Astrocyte of the spinal cord (primary cell): ENCODE data around the gene PCLO.
A peak's percentile ranks its signal among the peaks of the same experiment; 100 is the strongest.

Experiments used
- DNase-seq: peaks from one replicate; pipeline ENCODE4 v3.0.0; 2011; ENCODE audit warnings: low read depth, low spot score
- H3K4me3 ChIP-seq: 2 replicates; pipeline ENCODE4 v1.5.1; 2011; ENCODE audit warnings: low read depth, mild to moderate bottlenecking, low read length, moderate library complexity
- CTCF ChIP-seq: IDR thresholded peaks from 2 replicates; pipeline ENCODE4 v1.5.1; 2012; ENCODE audit warnings: low read depth, mild to moderate bottlenecking, low read length, inconsistent platforms
- in situ Hi-C: cut with HindIII; loops from 2 replicates; pipeline ENCODE4 v1.10.0; 2017; ENCODE audit warnings: low sequenced_read_pairs

The PCLO gene

GRCh38 chr7:82742163-82742562, 420.5 kb downstream of the PCLO start:
- no peak overlapping the region for H3K4me3 ChIP-seq
- no peak for DNase-seq
- no peak for TF ChIP-seq CTCF
- in situ Hi-C loops: no loop called here

- H3K4me3 ChIP-seq: no peak overlapping the region
- TF ChIP-seq CTCF: no peak
- in situ Hi-C loops: no loop called here
- no peak for DNase-seq
Observed at GRCh38 chr7:82741493-82741892, 421.2 kb downstream of the PCLO start.

GRCh38 chr7:82740246-82740848, 422.3 kb downstream of the PCLO start:
- in situ Hi-C loops: no loop called here
- no peak overlapping the region for H3K4me3 ChIP-seq
- peak; percentile 66 for DNase-seq
- peak; percentile 85 for TF ChIP-seq CTCF

- no peak for TF ChIP-seq CTCF
- in situ Hi-C loops: no loop called here
- DNase-seq: no peak
- H3K4me3 ChIP-seq: no peak overlapping the region
Observed at GRCh38 chr7:82736633-82737032, 426.1 kb downstream of the PCLO start.

- in situ Hi-C loops: no loop called here
- no peak for TF ChIP-seq CTCF
- H3K4me3 ChIP-seq: no peak overlapping the region
- DNase-seq: no peak
Observed at GRCh38 chr7:82732677-82733076, 430.0 kb downstream of the PCLO start.

DNA sequence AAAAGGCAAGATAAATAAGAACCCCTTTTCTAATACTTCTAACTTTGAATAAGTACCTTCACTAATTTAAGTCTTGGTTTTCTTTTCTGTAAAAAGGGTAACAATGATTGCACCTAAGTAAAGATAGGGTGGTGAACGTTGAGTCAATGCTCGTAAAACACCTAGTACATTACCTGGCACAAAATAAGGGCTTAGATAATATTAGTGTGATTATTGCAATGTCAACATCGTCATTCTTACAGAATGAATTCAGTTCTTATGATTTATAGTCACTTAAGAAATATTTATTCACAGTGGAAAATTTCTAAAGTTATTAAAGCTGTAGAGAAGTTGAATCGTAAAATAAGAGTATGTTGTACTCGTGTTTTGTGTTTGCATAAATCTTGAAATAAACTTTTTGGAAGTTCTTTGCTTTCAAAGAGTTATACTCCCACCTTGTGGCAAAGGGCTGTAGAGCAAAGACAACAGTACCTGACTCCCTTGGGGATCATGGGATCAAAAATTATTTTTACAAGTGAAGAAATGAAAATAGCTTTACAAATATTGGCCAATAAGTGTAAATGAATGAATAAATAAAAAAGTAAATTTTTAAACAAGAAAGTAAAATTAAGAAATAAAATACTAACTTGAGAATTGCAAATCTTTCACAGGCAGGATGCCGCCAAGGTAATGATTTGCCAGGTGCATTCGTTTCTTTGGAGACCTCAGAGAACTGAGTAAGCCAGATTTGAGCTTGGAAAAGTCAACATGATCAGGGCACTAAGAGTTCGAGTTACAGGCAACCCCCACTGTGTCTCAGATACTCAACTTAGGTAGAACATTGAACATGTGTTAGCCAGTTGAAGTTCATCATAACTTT, 433.3 kb downstream of the PCLO start:
- in situ Hi-C loops: no loop called here
- no peak overlapping the region for H3K4me3 ChIP-seq
- DNase-seq: peak; percentile 62
- TF ChIP-seq CTCF: peak; percentile 82
